PC-3 (cell line): ENCODE data around the gene APMAP. TPM values are rescaled to one million over a fixed set of nuclear protein-coding genes. Genes with fewer than 3 reads are reported as not detected.

Experiments
- ATAC-seq: fragments of 200-7000 bp; cut with Tn5 transposase; 2 replicates; pipeline ENCODE4 v1.9.1; 2020; ENCODE audit warnings: mild to moderate bottlenecking, moderate library complexity
- BruUV-seq: library from RNA; stranded (reverse); fragments of 400-500 nt; replicated peaks from 2 replicates; lab custom pipeline; 2021; lab: Mats Ljungman, UMichigan
- CTCF ChIA-PET: fragments of 300-600 bp; sonication (Branson Sonifier 250); formaldehyde crosslinking; loops from one replicate; lab custom pipeline; 2022; ENCODE audit warnings: antibody characterized with exemption; lab: Charles Lee
- POLR2A ChIA-PET: fragments of 300-600 bp; sonication (Branson Sonifier 250); formaldehyde crosslinking; loops from one replicate; lab custom pipeline; 2022; ENCODE audit warnings: antibody characterized with exemption; ENCODE audit not compliant: unreplicated experiment; lab: Charles Lee
- DNase-seq: peaks from one replicate; pipeline ENCODE4 v3.0.0-alpha.2; 2015
- H2AFZ ChIP-seq: fragments of 300-600 bp; sonication (generic); 2 replicates; pipeline ENCODE4 v1.6.0; 2016; ENCODE audit warnings: antibody characterized with exemption, low read length
- H3F3A ChIP-seq: fragments of 300-600 bp; sonication (generic); one replicate; pipeline ENCODE4 v1.6.0; 2017; ENCODE audit warnings: antibody characterized with exemption, low read length, control low read depth, mild to moderate bottlenecking; ENCODE audit not compliant: unreplicated experiment
- H3K27ac ChIP-seq: fragments of 300-600 bp; sonication (generic); 2 replicates; pipeline ENCODE4 v1.5.1; 2016; ENCODE audit warnings: mild to moderate bottlenecking, low read length
- H3K27me3 ChIP-seq: fragments of 300-600 bp; sonication (generic); 2 replicates; pipeline ENCODE4 v1.6.1; 2016; ENCODE audit warnings: low read length, mixed read lengths
- H3K36me3 ChIP-seq: fragments of 300-600 bp; sonication (generic); 2 replicates; pipeline ENCODE4 v1.6.1; 2016; ENCODE audit warnings: low read depth, mixed run types, low read length, mixed read lengths
- H3K4me1 ChIP-seq: fragments of 300-600 bp; sonication (generic); 2 replicates; pipeline ENCODE4 v1.5.1; 2016; ENCODE audit warnings: low read length; ENCODE audit not compliant: insufficient read depth
- H3K4me2 ChIP-seq: fragments of 300-600 bp; sonication (generic); 2 replicates; pipeline ENCODE4 v1.6.0; 2016; ENCODE audit warnings: low read length
- H3K4me3 ChIP-seq: fragments of 300-600 bp; sonication (generic); 2 replicates; pipeline ENCODE4 v1.5.1; 2016; ENCODE audit warnings: mild to moderate bottlenecking, low read length, mixed read lengths
- H3K79me2 ChIP-seq: fragments of 300-600 bp; sonication (generic); 2 replicates; pipeline ENCODE4 v1.6.1; 2017; ENCODE audit warnings: low read length, mixed read lengths
- H3K9ac ChIP-seq: fragments of 300-600 bp; sonication (generic); 2 replicates; pipeline ENCODE4 v1.6.0; 2016; ENCODE audit warnings: mild to moderate bottlenecking, low read length
- H3K9me2 ChIP-seq: fragments of 300-600 bp; sonication (generic); replicated peaks from 2 replicates; pipeline ENCODE4 v1.6.1; 2016; ENCODE audit warnings: mixed run types, low read length, mixed read lengths
- H3K9me3 ChIP-seq: fragments of 300-600 bp; sonication (generic); 2 replicates; pipeline ENCODE4 v1.6.1; 2016; ENCODE audit warnings: low read length, mixed read lengths
- H4K20me1 ChIP-seq: fragments of 300-600 bp; sonication (generic); 2 replicates; pipeline ENCODE4 v1.6.1; 2016; ENCODE audit warnings: low read length, mixed read lengths
- EZH2 ChIP-seq: fragments of 300-600 bp; sonication (generic); IDR thresholded peaks from one replicate; pipeline ENCODE4 v1.6.1; 2017; ENCODE audit warnings: antibody characterized with exemption, mild to moderate bottlenecking, low read length; ENCODE audit not compliant: unreplicated experiment
- EZH2phosphoT487 ChIP-seq: fragments of 300-600 bp; sonication (generic); IDR thresholded peaks from 2 replicates; pipeline ENCODE4 v1.6.1; 2018; ENCODE audit warnings: mild to moderate bottlenecking, antibody characterized with exemption, low read length, borderline replicate concordance
- intact Hi-C: fragments of 100-400 bp; cut with micrococcal nuclease; formaldehyde crosslinking; loops from 2 replicates; pipeline ENCODE4 v1.9.0; 2023
- total RNA-seq: library from RNA; depleted of rRNA; stranded (reverse); fragments of >200 nt; gene quantifications from 2 replicates; pipeline ENCODE4 v1.2.3, GENCODE V29; 2014
- TF ChIP-seq, protein P1 (sequence below): fragments of 300-600 bp; sonication (generic); conservative IDR thresholded peaks from 2 replicates; pipeline ENCODE4 v1.5.1; 2017; ENCODE audit warnings: antibody characterized with exemption, low read depth, mild to moderate bottlenecking, low read length

APMAP gene
- total RNA-seq, 1 experiment from 2014 or later = 134 TPM

GRCh38 chr20:24965065-24965919 is 27.3 kb downstream of the APMAP start:
- POLR2A ChIA-PET = no interaction called here
- no peak for ATAC-seq
- CTCF ChIA-PET = no interaction called here

DNA sequence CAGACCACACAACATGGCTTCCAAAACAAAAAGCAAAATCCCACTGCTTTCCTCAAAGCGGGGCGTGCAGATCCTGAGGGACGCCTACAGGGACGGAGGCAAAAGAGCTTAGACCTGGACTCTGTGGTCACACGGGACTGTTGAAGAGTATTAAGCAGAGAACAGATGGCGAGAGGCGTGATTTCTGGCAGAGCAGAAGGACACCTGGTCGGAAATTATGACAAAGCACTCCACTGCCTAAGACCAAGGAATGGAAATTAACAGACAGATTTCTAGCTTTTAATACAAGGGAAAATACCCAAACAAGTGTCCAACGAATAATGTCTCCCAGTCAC is 28.1 kb downstream of the APMAP start:
- intact Hi-C loops = no loop called here
- no peak overlapping the region for H3K4me2 ChIP-seq

More at GRCh38 chr20:24965065-24965919, 27.3 kb downstream of the APMAP start:
- Histone ChIP-seq H3K4me1 (no peaks in the 10 kb centered on the region), H3K9me3 (no peaks in the 10 kb centered on the region), H4K20me1 (no peaks in the 10 kb centered on the region), H3K27ac (no peak overlapping the region), H3F3A (no peaks in the 10 kb centered on the region), H3K79me2 (no peaks in the 10 kb centered on the region), H3K36me3 (peaks cover 24% of the 10 kb centered on the region; the same call in 1 of the 2 replicates), H3K27me3 (no peaks in the 10 kb centered on the region), H3K9me2 (no peaks in the 10 kb centered on the region), H3K9ac (no peak overlapping the region), H2AFZ (no peak overlapping the region), H3K4me2 (no peak overlapping the region), H3K4me3 (no peak overlapping the region)
- no peak for DNase-seq
- TF ChIP-seq, protein P1, sequence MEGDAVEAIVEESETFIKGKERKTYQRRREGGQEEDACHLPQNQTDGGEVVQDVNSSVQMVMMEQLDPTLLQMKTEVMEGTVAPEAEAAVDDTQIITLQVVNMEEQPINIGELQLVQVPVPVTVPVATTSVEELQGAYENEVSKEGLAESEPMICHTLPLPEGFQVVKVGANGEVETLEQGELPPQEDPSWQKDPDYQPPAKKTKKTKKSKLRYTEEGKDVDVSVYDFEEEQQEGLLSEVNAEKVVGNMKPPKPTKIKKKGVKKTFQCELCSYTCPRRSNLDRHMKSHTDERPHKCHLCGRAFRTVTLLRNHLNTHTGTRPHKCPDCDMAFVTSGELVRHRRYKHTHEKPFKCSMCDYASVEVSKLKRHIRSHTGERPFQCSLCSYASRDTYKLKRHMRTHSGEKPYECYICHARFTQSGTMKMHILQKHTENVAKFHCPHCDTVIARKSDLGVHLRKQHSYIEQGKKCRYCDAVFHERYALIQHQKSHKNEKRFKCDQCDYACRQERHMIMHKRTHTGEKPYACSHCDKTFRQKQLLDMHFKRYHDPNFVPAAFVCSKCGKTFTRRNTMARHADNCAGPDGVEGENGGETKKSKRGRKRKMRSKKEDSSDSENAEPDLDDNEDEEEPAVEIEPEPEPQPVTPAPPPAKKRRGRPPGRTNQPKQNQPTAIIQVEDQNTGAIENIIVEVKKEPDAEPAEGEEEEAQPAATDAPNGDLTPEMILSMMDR = no peak
- no peak for TF ChIP-seq EZH2phosphoT487
- no peak for TF ChIP-seq EZH2
- BruUV-seq = no TSS peak
- intact Hi-C loops = no loop called here

More for the DNA sequence above, 28.1 kb downstream of the APMAP start:
- ChIA-PET CTCF (no interaction called here), POLR2A (no interaction called here)
- DNase-seq = no peak
- no peak overlapping the region for H3K27ac ChIP-seq
- H3K4me3 ChIP-seq = no peak overlapping the region
- no peaks in the 10 kb centered on the region for H3K27me3 ChIP-seq
- no peak for ATAC-seq
- H3F3A ChIP-seq = no peaks in the 10 kb centered on the region
- H3K79me2 ChIP-seq = no peaks in the 10 kb centered on the region
- H3K9me3 ChIP-seq = no peaks in the 10 kb centered on the region
- H2AFZ ChIP-seq = no peak overlapping the region
- no peak overlapping the region for H3K9ac ChIP-seq
- no peaks in the 10 kb centered on the region for H4K20me1 ChIP-seq
- BruUV-seq = no TSS peak
- H3K4me1 ChIP-seq = no peaks in the 10 kb centered on the region
- TF ChIP-seq, protein P1 = no peak
- no peak for TF ChIP-seq EZH2phosphoT487
- TF ChIP-seq EZH2 = no peak
- H3K36me3 ChIP-seq = peaks cover 24% of the 10 kb centered on the region; the same call in 1 of the 2 replicates
- no peaks in the 10 kb centered on the region for H3K9me2 ChIP-seq
